Muscle of leg (tissue), 16 donors: ENCODE measurements around the gene ASGR2. TPM values are rescaled to one million over a fixed set of nuclear protein-coding genes. Genes with fewer than 3 reads are reported as not detected.
"Not testable (repeated sequence)": the region's sequence is repeated elsewhere in the genome, so short reads cannot be mapped to it uniquely, and the experiment has no call there.

Source experiments
- DNase-seq: peaks from one replicate; pipeline ENCODE4 v3.0.0; 2013
- H3K27ac ChIP-seq: one replicate; pipeline ENCODE4 v1.5.1; 2013; ENCODE audit warnings: mild to moderate bottlenecking, low read length, control low read depth
- H3K27me3 ChIP-seq: one replicate; pipeline ENCODE4 v1.6.1; 2013; ENCODE audit warnings: low read length; ENCODE audit not compliant: control insufficient read depth, insufficient read depth
- H3K36me3 ChIP-seq: one replicate; pipeline ENCODE4 v1.6.1; 2013; ENCODE audit warnings: low read length; ENCODE audit not compliant: control insufficient read depth, insufficient read depth
- H3K4me1 ChIP-seq: one replicate; pipeline ENCODE4 v1.6.1; 2013; ENCODE audit warnings: low read length; ENCODE audit not compliant: control insufficient read depth, insufficient read depth
- H3K4me3 ChIP-seq: one replicate; pipeline ENCODE4 v1.5.1; 2013; ENCODE audit warnings: low read length, control low read depth
- H3K9me3 ChIP-seq: replicated peaks from 2 replicates; pipeline ENCODE4 v1.6.1; 2013; ENCODE audit warnings: low read depth, low read length; ENCODE audit not compliant: control insufficient read depth
- WGBS: methylation state at CpG from one replicate; pipeline ENCODE4 v1.1.5; 2013; ENCODE audit warnings: missing lambda C conversion rate; ENCODE audit not compliant: insufficient coverage; 5-methylcytosine and 5-hydroxymethylcytosine counted together
- long read RNA-seq, 11 donors: transcript quantifications; one replicate each; lab custom pipeline, GENCODE V29; 2026
- polyA plus RNA-seq, 8 donors: library from polyadenylated mRNA; unstranded; fragments of 120-200 nt; gene quantifications; one replicate each; pipeline versions ENCODE4 v1.2.1 to v1.2.3, GENCODE V29; 2013; ENCODE audit warnings: inconsistent platforms in 1 of 8, low replicate concordance in 1 of 8; ENCODE audit not compliant: insufficient read length in 8 of 8, insufficient read depth in 1 of 8
- total RNA-seq: library from RNA; stranded (reverse); fragments of 120-200 nt; gene quantifications from one replicate; pipeline ENCODE4 v1.2.4, GENCODE V29; 2013

ASGR2 gene
- total RNA-seq = 0.04 TPM
- 1 to 10 TPM in 1 of 8 donors, under 1 TPM in 7; 0.30 to 1.1 (median 0.44) TPM for polyA plus RNA-seq
- long read RNA-seq, donor 1 = 0 reads
- long read RNA-seq, donor 2 = 0 reads
- long read RNA-seq, donor 3 = 0 reads
- long read RNA-seq, donor 4 = 0 reads
- long read RNA-seq, donor 5 = 0 reads
- long read RNA-seq, donor 6 = 0 reads
- long read RNA-seq, donor 7 = 0 reads
- long read RNA-seq, donor 8 = 0 reads
- long read RNA-seq, donor 9 = 0 reads
- long read RNA-seq, donor 10 = 0 reads
- long read RNA-seq, donor 11 = 0 reads

- no peaks in the 10 kb centered on the region for H3K9me3 ChIP-seq
- H3K27ac ChIP-seq = no peak within 1 kb of the TSS
- peaks cover 2% of the 10 kb centered on the region for H3K27me3 ChIP-seq
- WGBS = 69% methylated on average over 11 of the region's 14 CpGs
- no peaks in the 10 kb centered on the region for H3K36me3 ChIP-seq
- DNase-seq = no peak
- H3K4me1 ChIP-seq = peaks cover 2% of the 10 kb centered on the region
- H3K4me3 ChIP-seq = no peak within 1 kb of the TSS
Measured at GRCh38 chr17:7114241-7114874, at the start of gene ASGR2. Gene ASGR2 (minus strand): TSS chr17:7114822. CDS start chr17:7114240, 582 bp downstream.

GRCh38 chr17:7159571-7159970 lies 44.9 kb upstream of the ASGR2 start:
- H3K4me3 ChIP-seq, H3K27ac ChIP-seq, H3K9me3 ChIP-seq, DNase-seq, H3K4me1 ChIP-seq, H3K27me3 ChIP-seq, H3K36me3 ChIP-seq: not testable (repeated sequence)
- 90% methylated on average over 2 of the region's 10 CpGs for WGBS

GRCh38 chr17:7158424-7158823 lies 43.8 kb upstream of the ASGR2 start:
- not testable (repeated sequence) for H3K9me3 ChIP-seq, H3K27ac ChIP-seq, H3K4me3 ChIP-seq, H3K4me1 ChIP-seq, DNase-seq, H3K27me3 ChIP-seq, H3K36me3 ChIP-seq
- 98% methylated on average over 6 of the region's 10 CpGs for WGBS

- H3K27ac ChIP-seq = no peak overlapping the region
- no peaks in the 10 kb centered on the region for H3K36me3 ChIP-seq
- H3K4me1 ChIP-seq = no peaks in the 10 kb centered on the region
- no peaks in the 10 kb centered on the region for H3K9me3 ChIP-seq
- H3K4me3 ChIP-seq = no peak overlapping the region
- peaks cover 9% of the 10 kb centered on the region for H3K27me3 ChIP-seq
- no peak for DNase-seq
- 74% methylated on average over 3 of the region's 10 CpGs for WGBS
Measured at GRCh38 chr17:7156342-7156940, 41.8 kb upstream of the ASGR2 start.

GRCh38 chr17:7147772-7148171 lies 33.1 kb upstream of the ASGR2 start:
- Histone ChIP-seq H3K9me3 (no peaks in the 10 kb centered on the region), H3K27ac (no peak overlapping the region)
- WGBS = 78% methylated on average over 3 of the region's 3 CpGs

GRCh38 chr17:7146115-7146514 lies 31.5 kb upstream of the ASGR2 start:
- no peak overlapping the region for H3K4me3 ChIP-seq
- no peak overlapping the region for H3K27ac ChIP-seq
- H3K36me3 ChIP-seq = no peaks in the 10 kb centered on the region
- no peaks in the 10 kb centered on the region for H3K9me3 ChIP-seq
- no peaks in the 10 kb centered on the region for H3K4me1 ChIP-seq
- DNase-seq = no peak
- WGBS = 26% methylated on average over 3 of the region's 6 CpGs
- peaks cover 5% of the 10 kb centered on the region for H3K27me3 ChIP-seq

More at GRCh38 chr17:7147772-7148171, 33.1 kb upstream of the ASGR2 start:
- no peak for DNase-seq
- Histone ChIP-seq H3K4me3 (no peak overlapping the region), H3K4me1 (no peaks in the 10 kb centered on the region), H3K27me3 (peaks cover 7% of the 10 kb centered on the region), H3K36me3 (no peaks in the 10 kb centered on the region)

- no peaks in the 10 kb centered on the region for H3K9me3 ChIP-seq
- H3K27me3 ChIP-seq = peaks cover 12% of the 10 kb centered on the region
- no peaks in the 10 kb centered on the region for H3K36me3 ChIP-seq
- no peak for DNase-seq
- 76% methylated on average over 10 of the region's 11 CpGs for WGBS
- no peak overlapping the region for H3K27ac ChIP-seq
- no peaks in the 10 kb centered on the region for H3K4me1 ChIP-seq
- no peak overlapping the region for H3K4me3 ChIP-seq
Measured at GRCh38 chr17:7144213-7144612, 29.6 kb upstream of the ASGR2 start.

- no peak overlapping the region for H3K4me3 ChIP-seq
- no peak overlapping the region for H3K27ac ChIP-seq
- 59% methylated on average over 7 of the region's 10 CpGs for WGBS
- DNase-seq = no peak
- H3K9me3 ChIP-seq = no peaks in the 10 kb centered on the region
- H3K36me3 ChIP-seq = no peaks in the 10 kb centered on the region
- peaks cover 20% of the 10 kb centered on the region for H3K27me3 ChIP-seq
- H3K4me1 ChIP-seq = no peaks in the 10 kb centered on the region
Measured at GRCh38 chr17:7141824-7142223, 27.2 kb upstream of the ASGR2 start.

GRCh38 chr17:7139400-7139799 lies 24.8 kb upstream of the ASGR2 start:
- Histone ChIP-seq H3K4me3 (no peak overlapping the region), H3K27me3 (peaks cover 16% of the 10 kb centered on the region), H3K36me3 (no peaks in the 10 kb centered on the region), H3K9me3 (no peaks in the 10 kb centered on the region), H3K27ac (no peak overlapping the region), H3K4me1 (no peaks in the 10 kb centered on the region)
- 47% methylated on average over 9 of the region's 10 CpGs for WGBS
- no peak for DNase-seq

GRCh38 chr17:7138800-7139381 lies 24.3 kb upstream of the ASGR2 start:
- no peak overlapping the region for H3K27ac ChIP-seq
- DNase-seq = no peak
- H3K36me3 ChIP-seq = no peaks in the 10 kb centered on the region
- peaks cover 15% of the 10 kb centered on the region for H3K27me3 ChIP-seq
- no peak overlapping the region for H3K4me3 ChIP-seq
- 43% methylated on average over 3 of the region's 7 CpGs for WGBS
- H3K4me1 ChIP-seq = no peaks in the 10 kb centered on the region
- H3K9me3 ChIP-seq = no peaks in the 10 kb centered on the region
